Activated T-cell treated with anti-CD3 and anti-CD28 coated beads for 48 hours (primary cell): ENCODE results near the gene ZNF346.

Experiments
- DNase-seq: peaks from one replicate; pipeline ENCODE4 v3.0.0-alpha.2; 2020; ENCODE audit warnings: low read depth

The ZNF346 gene

GRCh38 chr5:177067503-177067902, 45.0 kb downstream of the ZNF346 start:
- DNase-seq, result no peak

GRCh38 chr5:177070536-177071191, 48.2 kb downstream of the ZNF346 start:
- no peak for DNase-seq

GRCh38 chr5:177071666-177072385, 49.3 kb downstream of the ZNF346 start:
- peak; percentile 25 for DNase-seq

DNA sequence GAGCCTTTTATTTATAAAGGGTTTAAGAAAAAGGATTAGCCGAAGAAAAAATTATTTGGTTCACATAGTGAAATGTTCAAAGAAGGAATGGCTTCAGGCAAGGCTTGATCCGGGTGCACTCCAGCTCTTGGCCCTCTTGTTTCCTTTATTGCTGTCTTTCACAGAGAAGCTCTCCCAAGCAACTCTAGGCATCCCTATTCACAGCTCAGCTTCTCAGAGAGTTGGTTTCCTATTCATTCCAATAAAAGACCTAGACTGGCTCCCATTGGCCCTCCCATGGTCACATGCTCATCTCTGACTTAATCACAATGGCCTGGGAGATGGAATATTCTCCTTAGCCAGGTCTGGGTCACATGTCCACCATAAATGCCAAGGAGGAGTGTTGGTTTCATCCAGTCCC, 54.8 kb downstream of the ZNF346 start:
- no peak for DNase-seq

GRCh38 chr5:177079606-177080005, 57.1 kb downstream of the ZNF346 start:
- no peak for DNase-seq

GRCh38 chr5:177080265-177080664, 57.8 kb downstream of the ZNF346 start:
- no peak for DNase-seq

DNA sequence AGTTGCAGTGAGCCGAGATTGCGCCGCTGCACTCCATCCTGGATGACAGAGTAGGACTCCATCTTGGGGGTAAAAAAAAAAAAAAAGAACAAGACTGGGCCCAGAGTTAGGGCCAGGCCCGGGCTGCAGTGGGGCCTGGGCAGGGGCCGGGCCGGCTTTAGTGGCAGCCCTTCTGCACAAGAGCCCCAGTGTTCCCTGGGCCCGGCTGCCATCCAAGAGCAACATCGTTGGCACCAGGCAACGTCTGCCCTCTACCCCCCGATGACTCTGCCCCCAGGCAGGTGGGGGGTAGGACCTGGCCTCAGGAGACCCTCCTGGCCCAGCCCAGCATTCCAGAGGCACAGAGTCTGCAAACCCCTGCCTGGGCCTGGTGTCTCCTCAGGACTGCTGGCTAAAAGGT, 59.4 kb downstream of the ZNF346 start:
- no peak for DNase-seq

DNA sequence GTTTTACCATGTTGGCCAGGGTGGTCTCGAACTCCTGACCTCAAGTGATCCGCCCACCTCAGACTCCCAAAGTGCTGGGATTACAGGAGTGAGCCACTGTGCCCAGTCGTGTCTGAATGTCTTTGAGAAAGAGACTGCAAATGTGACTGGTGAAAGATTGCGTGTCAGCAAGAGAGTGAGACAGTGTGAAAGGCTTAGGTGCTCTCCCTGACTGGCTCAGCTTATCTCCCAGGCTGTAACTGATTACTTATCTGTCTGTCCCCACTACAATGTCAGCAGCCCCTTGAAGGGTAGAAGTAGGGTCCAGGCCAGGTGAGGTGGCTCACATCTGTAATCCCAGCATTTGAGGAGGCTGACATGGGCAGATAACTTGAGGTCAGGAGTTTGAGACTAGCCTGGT, 60.9 kb downstream of the ZNF346 start:
- no peak for DNase-seq

- DNase-seq, result no peak
These were observed 61.7 kb downstream of the ZNF346 start for GRCh38 chr5:177084175-177084574.

DNA sequence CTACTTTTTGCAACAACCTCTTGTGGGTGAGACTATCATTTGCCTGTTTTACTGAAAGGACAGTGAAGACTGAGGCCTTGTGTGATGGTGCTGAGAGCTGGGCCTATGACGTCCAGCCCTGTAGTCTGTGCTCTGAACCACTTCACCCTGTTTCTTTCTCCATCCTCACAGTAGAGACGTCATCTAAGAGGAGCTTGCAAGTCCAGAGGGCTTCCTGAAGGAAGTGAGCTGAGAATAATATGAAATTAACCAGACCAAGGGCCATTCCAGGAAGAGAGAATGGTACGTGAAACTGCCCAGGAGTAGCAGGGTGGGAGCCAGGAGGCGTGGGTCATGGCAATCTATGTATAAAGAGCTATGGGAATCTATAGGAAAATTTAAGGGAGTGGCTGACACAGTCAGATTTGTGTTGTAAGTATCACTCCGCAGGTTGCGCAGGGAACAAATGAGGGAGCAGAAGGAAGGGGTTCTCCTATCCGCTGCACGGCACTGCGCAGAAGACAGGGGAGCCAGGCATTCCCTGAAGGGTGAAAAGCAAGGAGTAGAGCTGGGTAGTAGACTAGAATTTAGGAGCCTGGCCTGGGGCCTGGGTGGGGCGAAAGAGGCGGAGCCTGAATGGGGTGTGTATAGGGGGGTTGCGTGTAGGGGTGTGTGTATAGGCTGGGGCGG, 63.6 kb downstream of the ZNF346 start:
- no peak for DNase-seq

DNA sequence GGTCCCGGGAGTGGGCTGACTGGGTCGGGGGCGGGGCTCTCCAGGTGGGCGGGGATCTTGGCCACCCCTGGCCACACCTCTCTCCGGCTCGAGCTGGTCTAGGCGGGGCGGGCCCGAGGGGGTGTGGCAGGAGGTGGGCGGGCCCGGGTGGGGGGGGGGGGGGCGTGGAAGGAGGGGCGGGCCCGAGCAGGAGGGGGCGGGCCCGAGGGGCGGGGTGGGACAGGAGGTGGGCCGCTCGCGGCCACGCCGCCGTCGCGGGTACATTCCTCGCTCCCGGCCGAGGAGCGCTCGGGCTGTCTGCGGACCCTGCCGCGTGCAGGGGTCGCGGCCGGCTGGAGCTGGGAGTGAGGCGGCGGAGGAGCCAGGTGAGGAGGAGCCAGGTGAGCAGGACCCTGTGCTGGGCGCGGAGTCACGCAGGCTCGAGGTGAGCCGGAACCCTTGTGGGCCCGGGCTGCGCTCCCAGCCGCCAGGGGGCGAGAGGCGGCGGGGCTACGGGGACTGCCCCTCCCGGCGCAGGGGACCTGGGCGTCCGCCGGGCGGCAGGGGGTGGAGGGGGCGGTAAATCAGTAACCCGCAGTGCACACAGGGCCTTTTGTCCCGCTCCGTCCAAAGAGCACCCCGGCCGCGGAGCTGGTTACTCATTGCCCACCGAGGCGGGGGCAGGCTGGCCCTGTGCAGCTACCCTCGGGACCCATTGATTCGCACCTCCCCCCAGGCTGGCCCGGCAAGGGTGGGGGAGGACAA, 64.3 kb downstream of the ZNF346 start, which contains the start of gene FGFR4:
Gene FGFR4 (plus strand): TSS at position 262 of the 744 bp plus-strand sequence. CDS start 2,688 bp downstream, outside the sequence.
- peak; percentile 50 for DNase-seq

- DNase-seq, result no peak
These were observed 65.0 kb downstream of the ZNF346 start for GRCh38 chr5:177087398-177088005.

DNA sequence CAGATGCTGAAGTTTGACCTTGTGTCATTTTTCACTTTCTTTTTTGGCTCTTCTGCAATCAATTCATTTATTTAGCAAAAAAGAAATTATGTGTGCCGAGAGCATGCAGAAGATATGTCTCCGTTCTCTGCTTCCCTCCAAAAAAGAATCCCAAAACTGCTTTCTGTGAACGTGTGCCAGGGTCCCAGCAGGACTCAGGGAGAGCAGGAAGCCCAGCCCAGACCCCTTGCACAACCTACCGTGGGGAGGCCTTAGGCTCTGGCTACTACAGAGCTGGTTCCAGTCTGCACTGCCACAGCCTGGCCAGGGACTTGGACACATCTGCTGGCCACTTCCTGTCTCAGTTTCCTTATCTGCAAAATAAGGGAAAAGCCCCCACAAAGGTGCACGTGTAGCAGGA, 66.6 kb downstream of the ZNF346 start:
- no peak for DNase-seq

GRCh38 chr5:177089825-177090641, 67.5 kb downstream of the ZNF346 start:
- DNase-seq, result no peak

GRCh38 chr5:177090813-177091212, 68.3 kb downstream of the ZNF346 start:
- no peak for DNase-seq

DNA sequence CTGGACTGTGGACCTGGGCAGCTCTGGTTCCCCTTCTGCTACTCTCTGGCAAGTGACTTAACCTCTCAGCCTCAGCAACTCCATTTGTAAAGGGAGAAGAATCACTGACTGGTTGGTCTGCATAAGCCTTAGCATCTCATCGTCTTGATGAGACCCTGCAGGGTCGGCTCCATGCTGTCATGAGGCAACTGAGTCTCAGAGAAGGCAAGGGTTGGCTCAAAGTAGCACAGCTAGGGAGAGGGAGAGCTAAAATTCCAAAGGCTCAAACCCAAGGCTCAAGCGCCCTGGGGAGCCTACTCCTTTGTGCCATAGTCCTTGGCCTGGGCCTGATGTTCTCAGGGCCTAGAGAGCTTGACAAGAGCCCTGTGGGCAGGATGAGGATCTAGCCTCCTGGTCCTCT, 68.7 kb downstream of the ZNF346 start:
- no peak for DNase-seq

GRCh38 chr5:177092178-177093081, 69.9 kb downstream of the ZNF346 start:
- DNase-seq, result no peak

GRCh38 chr5:177093082-177093712, 70.7 kb downstream of the ZNF346 start:
- DNase-seq, result no peak

DNA sequence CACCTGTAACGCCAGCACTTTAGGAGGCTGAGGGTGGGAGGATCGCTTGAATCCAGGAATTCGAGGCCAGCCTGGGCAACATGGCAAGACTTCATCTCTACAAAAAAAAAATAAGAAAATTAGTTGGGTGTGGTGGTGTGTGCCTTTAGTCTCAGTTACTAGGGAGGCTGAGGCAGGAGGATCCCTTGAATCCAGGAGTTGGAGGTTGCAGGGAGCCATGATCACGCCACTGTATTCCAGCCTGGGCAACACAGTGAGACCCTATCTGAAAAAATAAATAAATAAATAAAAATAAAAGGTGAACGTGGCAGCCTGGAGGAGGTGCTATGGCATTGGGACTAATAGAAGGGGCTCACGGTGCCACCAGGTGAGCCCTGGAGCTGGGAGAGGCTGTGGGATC, 71.3 kb downstream of the ZNF346 start:
- DNase-seq, result no peak
